Astrocyte of the spinal cord (primary cell): Measurements from ENCODE around the gene ANKRD10.

Experiments used
- DNase-seq: peaks from one replicate; pipeline ENCODE4 v3.0.0; 2011; ENCODE audit warnings: low read depth, low spot score
- H3K4me3 ChIP-seq: 2 replicates; pipeline ENCODE4 v1.5.1; 2011; ENCODE audit warnings: low read depth, mild to moderate bottlenecking, low read length, moderate library complexity
- CTCF ChIP-seq: IDR thresholded peaks from 2 replicates; pipeline ENCODE4 v1.5.1; 2012; ENCODE audit warnings: low read depth, mild to moderate bottlenecking, low read length, inconsistent platforms
- in situ Hi-C: cut with HindIII; loops from 2 replicates; pipeline ENCODE4 v1.10.0; 2017; ENCODE audit warnings: low sequenced_read_pairs

The ANKRD10 gene

GRCh38 chr13:110929104-110929777, 14.4 kb upstream of the ANKRD10 start:
- H3K4me3 ChIP-seq = no peak overlapping the region
- no peak for TF ChIP-seq CTCF
- no peak for DNase-seq
- in situ Hi-C loops = no loop called here

- TF ChIP-seq CTCF = peak; percentile 26
- no peak overlapping the region for H3K4me3 ChIP-seq
- DNase-seq = peak; percentile 9
- in situ Hi-C loops = no loop called here
Observed at GRCh38 chr13:110925023-110925612, 10.2 kb upstream of the ANKRD10 start.

DNA sequence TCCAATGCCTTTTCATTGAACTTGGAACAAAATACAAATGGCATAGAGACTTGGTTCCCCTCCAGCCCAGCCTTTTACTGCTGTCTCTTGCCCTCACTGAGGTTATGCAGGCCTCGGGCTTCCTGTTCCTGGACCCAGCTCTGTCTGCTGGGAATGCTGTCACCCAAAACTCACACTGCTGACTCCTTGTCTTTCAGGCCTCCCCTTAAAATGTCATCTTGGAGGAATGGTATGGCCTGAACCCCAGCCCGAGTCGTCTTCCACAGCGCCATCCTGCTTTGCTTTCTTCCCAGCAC, 9.7 kb upstream of the ANKRD10 start:
- no peak for TF ChIP-seq CTCF
- in situ Hi-C loops = no loop called here
- no peak for DNase-seq
- H3K4me3 ChIP-seq = no peak overlapping the region

DNA sequence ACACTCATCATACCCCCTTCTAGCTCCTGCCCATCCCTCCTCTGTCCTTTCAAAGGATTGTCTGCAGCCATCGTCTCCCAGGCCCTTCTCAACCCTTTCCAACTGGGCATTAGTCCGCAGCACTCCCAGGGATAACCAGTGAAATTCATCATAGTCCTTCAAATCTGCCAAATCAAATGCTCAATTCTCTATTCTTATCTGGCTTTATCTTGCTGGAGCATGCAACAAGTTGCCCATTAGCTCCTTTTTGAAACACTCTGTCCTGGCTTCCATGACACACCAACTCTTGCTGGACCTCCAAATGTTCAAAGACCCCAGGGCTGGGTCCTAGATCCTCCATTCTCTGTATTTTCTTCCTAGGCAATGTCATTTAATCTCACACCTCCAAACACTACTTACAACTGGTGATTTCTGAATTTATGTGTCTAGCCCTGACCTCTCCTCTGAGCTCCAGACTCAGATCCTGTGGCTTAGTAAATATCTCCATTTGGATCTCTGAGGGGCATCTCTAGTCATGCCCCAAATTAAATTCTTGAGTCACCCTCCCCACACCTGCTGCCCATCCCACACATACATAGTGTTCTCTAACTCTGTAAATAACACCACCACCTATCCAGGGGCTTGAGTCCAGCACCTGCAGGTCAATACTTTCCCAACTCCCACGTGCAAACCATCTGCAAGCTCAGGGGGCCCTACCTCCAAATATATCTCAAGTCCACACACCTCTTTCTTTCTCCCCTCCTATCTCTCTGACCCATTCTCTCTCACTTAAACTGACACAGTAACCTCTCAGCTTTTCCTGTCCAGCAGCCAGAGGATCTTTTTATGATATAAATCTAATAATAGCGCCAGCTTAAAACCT, 9.1 kb upstream of the ANKRD10 start:
- H3K4me3 ChIP-seq = no peak overlapping the region
- no peak for DNase-seq
- in situ Hi-C loops = no loop called here
- TF ChIP-seq CTCF = no peak

DNA sequence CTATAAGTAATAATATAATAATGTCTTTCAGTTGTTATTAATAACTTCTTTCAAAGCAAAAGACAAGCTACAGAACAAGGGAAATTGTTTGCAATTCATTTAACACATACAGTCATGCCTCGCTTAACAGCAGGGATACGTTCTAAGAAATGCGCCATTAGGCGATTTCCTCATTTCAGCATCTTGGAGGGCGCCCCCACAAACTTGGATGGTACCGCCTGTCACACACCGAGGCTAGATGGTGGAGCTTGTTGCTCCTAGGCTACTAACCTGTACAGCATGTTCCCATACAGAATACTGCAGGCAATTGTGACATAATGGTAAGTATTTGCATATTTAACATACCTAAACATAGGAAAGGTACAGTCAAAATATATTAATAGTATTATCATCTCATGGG, 8.2 kb upstream of the ANKRD10 start:
- in situ Hi-C loops = no loop called here
- no peak overlapping the region for H3K4me3 ChIP-seq
- no peak for DNase-seq
- TF ChIP-seq CTCF = no peak

- no peak for TF ChIP-seq CTCF
- no peak overlapping the region for H3K4me3 ChIP-seq
- DNase-seq = no peak
- in situ Hi-C loops = no loop called here
Observed at GRCh38 chr13:110922506-110922905, 7.6 kb upstream of the ANKRD10 start.
